H9 (cell line): ENCODE data around the gene DDX51. TPM values are rescaled to one million over a fixed set of nuclear protein-coding genes. Genes with fewer than 3 reads are reported as not detected.

Experiments
- DNase-seq: peaks from one replicate; pipeline ENCODE4 v3.0.0-alpha.2; 2017
- H2AFZ ChIP-seq: one replicate; pipeline ENCODE4 v1.6.1; 2013; ENCODE audit warnings: mild to moderate bottlenecking, low read length, control low read depth, moderate library complexity
- H2AK5ac ChIP-seq: 2 replicates; pipeline ENCODE4 v1.6.1; 2013; ENCODE audit warnings: low read length, control low read depth, mixed read lengths; ENCODE audit not compliant: insufficient read length
- H2BK120ac ChIP-seq: one replicate; pipeline ENCODE4 v1.6.1; 2013; ENCODE audit warnings: low read depth, mild to moderate bottlenecking, low read length, control low read depth, inconsistent platforms; ENCODE audit not compliant: poor library complexity, severe bottlenecking
- H2BK12ac ChIP-seq: 2 replicates; pipeline ENCODE4 v1.6.1; 2013; ENCODE audit warnings: low read length, control low read depth, mixed read lengths, low read depth; ENCODE audit not compliant: insufficient read length
- H2BK15ac ChIP-seq: 2 replicates; pipeline ENCODE4 v1.6.1; 2013; ENCODE audit warnings: low read depth, low read length, control low read depth
- H2BK20ac ChIP-seq: one replicate; pipeline ENCODE4 v1.6.1; 2013; ENCODE audit warnings: low read depth, mild to moderate bottlenecking, low read length, control low read depth, inconsistent platforms; ENCODE audit not compliant: poor library complexity, severe bottlenecking
- H2BK5ac ChIP-seq: 2 replicates; pipeline ENCODE4 v1.6.1; 2013; ENCODE audit warnings: low read length, control low read depth, mixed read lengths; ENCODE audit not compliant: insufficient read length
- H3K14ac ChIP-seq: 2 replicates; pipeline ENCODE4 v1.6.1; 2013; ENCODE audit warnings: low read length, control low read depth; ENCODE audit not compliant: insufficient read depth
- H3K18ac ChIP-seq: 2 replicates; pipeline ENCODE4 v1.6.1; 2013; ENCODE audit warnings: low read depth, mild to moderate bottlenecking, mixed read lengths, low read length, control low read depth; ENCODE audit not compliant: insufficient read length
- H3K23ac ChIP-seq: 2 replicates; pipeline ENCODE4 v1.6.1; 2013; ENCODE audit warnings: low read length, control low read depth, mixed read lengths, low read depth; ENCODE audit not compliant: insufficient read length
- H3K23me2 ChIP-seq: 2 replicates; pipeline ENCODE4 v1.6.1; 2013; ENCODE audit warnings: low read depth, mild to moderate bottlenecking, mixed read lengths, low read length, control low read depth; ENCODE audit not compliant: insufficient read length, poor library complexity, severe bottlenecking
- H3K27ac ChIP-seq: 2 replicates; pipeline ENCODE4 v1.5.1; 2013; ENCODE audit warnings: low read length, control low read depth, mixed read lengths, low read depth; ENCODE audit not compliant: insufficient read length
- H3K27me3 ChIP-seq: 2 replicates; pipeline ENCODE4 v1.6.1; 2013; ENCODE audit warnings: low read length, control low read depth, inconsistent platforms; ENCODE audit not compliant: insufficient read depth
- H3K4ac ChIP-seq: 2 replicates; pipeline ENCODE4 v1.6.1; 2013; ENCODE audit warnings: low read depth, mild to moderate bottlenecking, control low read depth, inconsistent platforms, low read length, moderate library complexity
- H3K4me1 ChIP-seq: 2 replicates; pipeline ENCODE4 v1.6.1; 2013; ENCODE audit warnings: low read length, control low read depth, inconsistent platforms; ENCODE audit not compliant: insufficient read depth
- H3K4me2 ChIP-seq: 2 replicates; pipeline ENCODE4 v1.6.1; 2013; ENCODE audit warnings: low read length, control low read depth, mixed read lengths; ENCODE audit not compliant: insufficient read length, insufficient read depth
- H3K56ac ChIP-seq: 2 replicates; pipeline ENCODE4 v1.6.1; 2013; ENCODE audit warnings: low read depth, mild to moderate bottlenecking, mixed read lengths, low read length, control low read depth; ENCODE audit not compliant: insufficient read length
- H3K79me1 ChIP-seq: 2 replicates; pipeline ENCODE4 v1.6.1; 2013; ENCODE audit warnings: low read depth, mild to moderate bottlenecking, moderate library complexity, low read length, control low read depth, inconsistent platforms; ENCODE audit not compliant: insufficient read depth, poor library complexity, severe bottlenecking
- H3K79me2 ChIP-seq: 2 replicates; pipeline ENCODE4 v1.6.1; 2013; ENCODE audit warnings: low read length, control low read depth, inconsistent platforms; ENCODE audit not compliant: insufficient read depth
- H3K9ac ChIP-seq: 2 replicates; pipeline ENCODE4 v1.6.1; 2013; ENCODE audit warnings: low read length, control low read depth, mixed read lengths; ENCODE audit not compliant: insufficient read length; ENCODE audit errors: extremely low read depth
- H3K9me3 ChIP-seq: one replicate; pipeline ENCODE4 v1.6.1; 2013; ENCODE audit warnings: low read depth, low read length, inconsistent platforms; ENCODE audit not compliant: control insufficient read depth
- H3T11ph ChIP-seq: one replicate; pipeline ENCODE4 v1.6.1; 2013; ENCODE audit warnings: mild to moderate bottlenecking, low read length, control low read depth, inconsistent platforms
- H4K20me1 ChIP-seq: one replicate; pipeline ENCODE4 v1.6.1; 2013; ENCODE audit not compliant: control insufficient read depth, insufficient read length, insufficient read depth
- H4K5ac ChIP-seq: 2 replicates; pipeline ENCODE4 v1.6.1; 2013; ENCODE audit warnings: low read depth, mild to moderate bottlenecking, mixed read lengths, low read length, control low read depth; ENCODE audit not compliant: insufficient read length
- H4K8ac ChIP-seq: replicated peaks from 2 replicates; pipeline ENCODE4 v1.6.1; 2013; ENCODE audit warnings: low read length, control low read depth, mixed read lengths, low read depth; ENCODE audit not compliant: insufficient read length
- H4K91ac ChIP-seq: 2 replicates; pipeline ENCODE4 v1.6.1; 2013; ENCODE audit warnings: low read depth, mild to moderate bottlenecking, moderate library complexity, mixed read lengths, low read length, control low read depth; ENCODE audit not compliant: insufficient read length
- H3K27ac Mint-ChIP-seq, 3 experiments: 2 replicates in 2 of 3; 3 replicates in 1 of 3; pipeline ENCODE4 v1.8.0; 2020 to 2021; ENCODE audit warnings: mixed read lengths in 3 of 3, mild to moderate bottlenecking in 1 of 3, moderate library complexity in 1 of 3
- H3K27me3 Mint-ChIP-seq: 2 replicates; pipeline ENCODE4 v1.8.0; 2021; ENCODE audit warnings: low read depth, mild to moderate bottlenecking, moderate library complexity, mixed read lengths
- H3K36me3 Mint-ChIP-seq, 3 experiments: 2 replicates in 2 of 3; 3 replicates in 1 of 3; pipeline ENCODE4 v1.8.0; 2020 to 2021; ENCODE audit warnings: low read depth in 3 of 3, mixed read lengths in 3 of 3; ENCODE audit not compliant: insufficient read depth in 1 of 3
- H3K4me1 Mint-ChIP-seq, 2 experiments: 2 replicates each; pipeline ENCODE4 v1.8.0; 2020; ENCODE audit warnings: mixed read lengths in 2 of 2
- H3K4me3 Mint-ChIP-seq, 2 experiments: 2 replicates in 1 of 2; 3 replicates in 1 of 2; pipeline ENCODE4 v1.8.0; 2020 to 2021; ENCODE audit warnings: mild to moderate bottlenecking in 2 of 2, mixed read lengths in 2 of 2, moderate library complexity in 1 of 2
- H3K9me3 Mint-ChIP-seq, 2 experiments: 2 replicates in 1 of 2; 3 replicates in 1 of 2; pipeline ENCODE4 v1.8.0; 2020; ENCODE audit warnings: mild to moderate bottlenecking in 2 of 2, mixed read lengths in 2 of 2, moderate library complexity in 1 of 2
- WGBS: extraction: QIAGEN DNeasy Blood & Tissue Kit; methylation state at CpG from one replicate; pipeline ENCODE4 v1.1.7; 2013; ENCODE audit warnings: missing lambda C conversion rate, low lambda C conversion rate, mixed read lengths; ENCODE audit not compliant: insufficient read length; ENCODE audit errors: extremely low coverage; 5-methylcytosine and 5-hydroxymethylcytosine counted together
- total RNA-seq: library from RNA; stranded (reverse); gene quantifications from 2 replicates; pipeline ENCODE4 v1.2.1, GENCODE V29; 2021
- TF ChIP-seq, protein P1 (sequence below): fragments of 200-600 bp; sonication (generic); conservative IDR thresholded peaks from 3 replicates; pipeline ENCODE4 v1.8.0; 2021; ENCODE audit warnings: antibody characterized with exemption, mild to moderate bottlenecking

Gene DDX51
- total RNA-seq, 1 experiment from 2014 or later: 37.9 TPM

DNA sequence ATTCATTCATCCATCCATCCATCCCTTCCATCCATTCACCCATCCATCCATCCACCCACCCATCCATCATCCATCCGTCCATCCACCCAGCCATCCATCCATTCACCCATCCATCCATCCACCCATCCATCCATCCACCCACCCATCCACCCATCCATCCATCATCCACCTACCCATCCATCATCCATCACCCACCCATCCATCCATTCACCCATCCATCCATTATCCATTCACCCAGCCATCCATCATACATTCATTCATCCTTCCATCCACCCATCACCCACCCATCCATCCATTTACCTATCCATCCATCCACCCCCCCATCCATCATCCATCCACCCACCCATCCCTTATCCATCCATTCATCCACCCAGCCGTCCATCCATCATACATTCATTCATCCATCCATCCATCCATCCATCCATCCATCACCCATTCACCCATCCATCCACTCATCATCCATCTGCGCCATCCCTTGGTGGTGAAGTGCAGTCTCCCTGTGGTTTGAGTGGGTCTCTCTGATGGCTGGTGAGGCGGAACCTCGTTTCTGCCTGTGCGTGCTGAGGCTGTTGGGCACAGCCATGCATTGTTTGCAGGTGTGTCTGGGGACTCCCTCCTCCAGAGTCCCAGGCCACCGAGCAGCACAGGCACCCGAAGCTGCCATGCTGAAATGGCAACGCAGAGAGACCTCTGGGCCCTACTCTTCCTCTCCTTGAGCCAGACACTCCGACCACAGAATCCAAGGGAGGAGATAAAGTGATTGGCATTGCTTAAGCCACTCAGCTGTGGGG is 22.9 kb upstream of the DDX51 start:
- TF ChIP-seq, protein P1, sequence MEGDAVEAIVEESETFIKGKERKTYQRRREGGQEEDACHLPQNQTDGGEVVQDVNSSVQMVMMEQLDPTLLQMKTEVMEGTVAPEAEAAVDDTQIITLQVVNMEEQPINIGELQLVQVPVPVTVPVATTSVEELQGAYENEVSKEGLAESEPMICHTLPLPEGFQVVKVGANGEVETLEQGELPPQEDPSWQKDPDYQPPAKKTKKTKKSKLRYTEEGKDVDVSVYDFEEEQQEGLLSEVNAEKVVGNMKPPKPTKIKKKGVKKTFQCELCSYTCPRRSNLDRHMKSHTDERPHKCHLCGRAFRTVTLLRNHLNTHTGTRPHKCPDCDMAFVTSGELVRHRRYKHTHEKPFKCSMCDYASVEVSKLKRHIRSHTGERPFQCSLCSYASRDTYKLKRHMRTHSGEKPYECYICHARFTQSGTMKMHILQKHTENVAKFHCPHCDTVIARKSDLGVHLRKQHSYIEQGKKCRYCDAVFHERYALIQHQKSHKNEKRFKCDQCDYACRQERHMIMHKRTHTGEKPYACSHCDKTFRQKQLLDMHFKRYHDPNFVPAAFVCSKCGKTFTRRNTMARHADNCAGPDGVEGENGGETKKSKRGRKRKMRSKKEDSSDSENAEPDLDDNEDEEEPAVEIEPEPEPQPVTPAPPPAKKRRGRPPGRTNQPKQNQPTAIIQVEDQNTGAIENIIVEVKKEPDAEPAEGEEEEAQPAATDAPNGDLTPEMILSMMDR: no peak

More for the DNA sequence above, 22.9 kb upstream of the DDX51 start:
- Histone ChIP-seq H2BK15ac (no peak overlapping the region), H3T11ph (no peak overlapping the region), H2BK5ac (no peak overlapping the region), H3K4ac (no peak overlapping the region), H3K9ac (no peak overlapping the region), H3K27ac (no peak overlapping the region), H2BK12ac (no peak overlapping the region), H4K8ac (no peak overlapping the region), H3K79me1 (no peaks in the 10 kb centered on the region), H4K91ac (no peak overlapping the region), H3K14ac (no peak overlapping the region), H2BK120ac (no peak overlapping the region), H4K20me1 (no peaks in the 10 kb centered on the region), H3K27me3 (no peaks in the 10 kb centered on the region; the same call in 1 of the 2 replicates), H3K4me2 (no peak overlapping the region), H2AK5ac (no peak overlapping the region), H3K23ac (no peak overlapping the region), H2BK20ac (no peak overlapping the region), H3K79me2 (no peaks in the 10 kb centered on the region), H3K18ac (no peak overlapping the region), H3K23me2 (no peaks in the 10 kb centered on the region), H2AFZ (no peak overlapping the region), H4K5ac (no peak overlapping the region), H3K4me1 (no peaks in the 10 kb centered on the region), H3K56ac (no peak overlapping the region), H3K9me3 (no peaks in the 10 kb centered on the region)
- WGBS: 100% methylated on average over 1 of the region's 10 CpGs
- H3K36me3 Mint-ChIP-seq: peaks cover 0 to 6% (median 0%) of the 10 kb centered on the region in 3 experiments; a peak in 1 of 7 replicates
- no peak overlapping the region for H3K4me3 Mint-ChIP-seq
- no peak for DNase-seq
- H3K4me1 Mint-ChIP-seq: 0 out of 4 replicates have a peak, but pooled peaks cover 0 to 2% of the 10 kb centered on the region in 2 experiments
- peaks cover 9 to 13% of the 10 kb centered on the region in 2 experiments; a peak in 4 of 5 replicates for H3K9me3 Mint-ChIP-seq
- H3K27ac Mint-ChIP-seq: no peak overlapping the region
- peaks cover 64% of the 10 kb centered on the region for H3K27me3 Mint-ChIP-seq
